Hepatocyte (in vitro differentiated cells): ENCODE measurements around the gene TMEM100. TPM values are rescaled to one million over a fixed set of nuclear protein-coding genes. Genes with fewer than 3 reads are reported as not detected.

Experiments
- DNase-seq: peaks from one replicate; pipeline ENCODE4 v3.0.0-alpha.2; 2016; ENCODE audit warnings: low spot score
- H2AFZ ChIP-seq: fragments of 200-600 bp; sonication (generic); 2 replicates; pipeline ENCODE4 v1.6.0; 2016; ENCODE audit warnings: antibody characterized with exemption, mild to moderate bottlenecking
- H3K27ac ChIP-seq: fragments of 200-600 bp; sonication (generic); 2 replicates; pipeline ENCODE4 v1.5.1; 2016; ENCODE audit warnings: mild to moderate bottlenecking
- H3K27me3 ChIP-seq: fragments of 200-600 bp; sonication (generic); 2 replicates; pipeline ENCODE4 v1.6.1; 2016
- H3K36me3 ChIP-seq: fragments of 200-600 bp; sonication (generic); replicated peaks from 2 replicates; pipeline ENCODE4 v1.5.1; 2016; ENCODE audit warnings: low read depth; ENCODE audit not compliant: insufficient read depth
- H3K4me1 ChIP-seq: fragments of 200-600 bp; sonication (generic); 2 replicates; pipeline ENCODE4 v1.5.1; 2016; ENCODE audit warnings: mild to moderate bottlenecking, moderate library complexity; ENCODE audit not compliant: insufficient read depth
- H3K4me2 ChIP-seq: fragments of 200-600 bp; sonication (generic); 2 replicates; pipeline ENCODE4 v1.6.0; 2016
- H3K4me3 ChIP-seq: fragments of 200-600 bp; sonication (generic); 2 replicates; pipeline ENCODE4 v1.5.1; 2016; ENCODE audit warnings: mild to moderate bottlenecking
- H3K79me2 ChIP-seq: fragments of 200-600 bp; sonication (generic); 2 replicates; pipeline ENCODE4 v1.6.0; 2017; ENCODE audit warnings: mild to moderate bottlenecking
- H3K9me2 ChIP-seq: fragments of 200-600 bp; sonication (generic); replicated peaks from 2 replicates; pipeline ENCODE4 v1.6.0; 2017; ENCODE audit warnings: mild to moderate bottlenecking; ENCODE audit not compliant: insufficient read depth
- H3K9me3 ChIP-seq: fragments of 200-600 bp; sonication (generic); 2 replicates; pipeline ENCODE4 v1.5.1; 2016; ENCODE audit warnings: low read depth, mild to moderate bottlenecking
- H4K20me1 ChIP-seq: fragments of 200-600 bp; sonication (generic); 2 replicates; pipeline ENCODE4 v1.6.0; 2016; ENCODE audit warnings: mild to moderate bottlenecking; ENCODE audit not compliant: insufficient read depth, poor library complexity, severe bottlenecking
- EZH2 ChIP-seq: fragments of 200-600 bp; sonication (generic); IDR thresholded peaks from 2 replicates; pipeline ENCODE4 v1.6.1; 2016; ENCODE audit warnings: antibody characterized with exemption, mild to moderate bottlenecking, borderline replicate concordance
- EZH2phosphoT487 ChIP-seq: fragments of 200-600 bp; sonication (generic); IDR thresholded peaks from one replicate; pipeline ENCODE4 v1.6.1; 2018; ENCODE audit warnings: antibody characterized with exemption, mild to moderate bottlenecking, low read depth, moderate library complexity; ENCODE audit not compliant: unreplicated experiment, severe bottlenecking
- WGBS: methylation state at CpG from one replicate; pipeline ENCODE4 v1.1.6; 2016; ENCODE audit warnings: low lambda C conversion rate; ENCODE audit errors: missing lambda C conversion rate; 5-methylcytosine and 5-hydroxymethylcytosine counted together
- polyA plus RNA-seq: library from polyadenylated mRNA; unstranded; fragments of >200 nt; fragmentation: Nextera tagmentation; extraction: Ambion mirVana; gene quantifications from 2 replicates; pipeline ENCODE4 v1.2.1, GENCODE V29; 2016
- total RNA-seq: library from RNA; depleted of rRNA; stranded (reverse); fragments of >200 nt; gene quantifications from 2 replicates; pipeline ENCODE4 v1.2.3, GENCODE V29; 2014
- TF ChIP-seq, protein P1 (sequence below): fragments of 200-600 bp; sonication (generic); IDR thresholded peaks from 2 replicates; pipeline ENCODE4 v1.5.1; 2016; ENCODE audit warnings: antibody characterized with exemption, mild to moderate bottlenecking; ENCODE audit not compliant: poor library complexity

TMEM100 gene
- total and polyA plus RNA-seq, 2 experiments from 2014 or later, result 9.3 to 18.5 TPM

DNA sequence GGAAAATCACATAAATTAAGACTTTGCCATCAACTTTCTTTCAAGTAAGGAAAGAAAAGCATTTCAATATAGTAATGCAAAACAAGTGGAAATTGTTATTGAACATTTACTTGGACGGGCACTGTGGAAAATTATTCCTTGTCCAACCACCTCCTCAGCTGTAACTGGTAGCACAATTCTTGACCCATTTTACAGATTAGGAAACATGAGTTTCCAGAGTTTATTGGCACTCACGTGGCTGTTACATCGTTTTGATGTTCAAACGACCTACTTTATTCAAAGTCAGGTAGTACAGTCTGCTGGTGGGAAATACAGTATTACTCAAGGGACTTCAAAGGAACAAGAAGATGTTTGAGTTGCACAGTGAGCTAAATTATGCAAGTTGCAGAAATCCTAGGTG lies 27.3 kb upstream of the TMEM100 start:
- TF ChIP-seq, protein P1, sequence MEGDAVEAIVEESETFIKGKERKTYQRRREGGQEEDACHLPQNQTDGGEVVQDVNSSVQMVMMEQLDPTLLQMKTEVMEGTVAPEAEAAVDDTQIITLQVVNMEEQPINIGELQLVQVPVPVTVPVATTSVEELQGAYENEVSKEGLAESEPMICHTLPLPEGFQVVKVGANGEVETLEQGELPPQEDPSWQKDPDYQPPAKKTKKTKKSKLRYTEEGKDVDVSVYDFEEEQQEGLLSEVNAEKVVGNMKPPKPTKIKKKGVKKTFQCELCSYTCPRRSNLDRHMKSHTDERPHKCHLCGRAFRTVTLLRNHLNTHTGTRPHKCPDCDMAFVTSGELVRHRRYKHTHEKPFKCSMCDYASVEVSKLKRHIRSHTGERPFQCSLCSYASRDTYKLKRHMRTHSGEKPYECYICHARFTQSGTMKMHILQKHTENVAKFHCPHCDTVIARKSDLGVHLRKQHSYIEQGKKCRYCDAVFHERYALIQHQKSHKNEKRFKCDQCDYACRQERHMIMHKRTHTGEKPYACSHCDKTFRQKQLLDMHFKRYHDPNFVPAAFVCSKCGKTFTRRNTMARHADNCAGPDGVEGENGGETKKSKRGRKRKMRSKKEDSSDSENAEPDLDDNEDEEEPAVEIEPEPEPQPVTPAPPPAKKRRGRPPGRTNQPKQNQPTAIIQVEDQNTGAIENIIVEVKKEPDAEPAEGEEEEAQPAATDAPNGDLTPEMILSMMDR, result no peak
- TF ChIP-seq EZH2phosphoT487 (no peak), EZH2 (no peak)
- Histone ChIP-seq H3K79me2 (peaks cover 35% of the 10 kb centered on the region), H3K4me2 (no peak overlapping the region), H3K4me3 (no peak overlapping the region), H4K20me1 (no peaks in the 10 kb centered on the region), H3K9me2 (no peaks in the 10 kb centered on the region), H3K27ac (no peak overlapping the region), H3K36me3 (no peaks in the 10 kb centered on the region), H3K27me3 (no peaks in the 10 kb centered on the region), H3K9me3 (no peaks in the 10 kb centered on the region), H2AFZ (no peak overlapping the region), H3K4me1 (peaks cover 7% of the 10 kb centered on the region)
- DNase-seq, result no peak
- 90% methylated on average over 4 of the region's 4 CpGs for WGBS

DNA sequence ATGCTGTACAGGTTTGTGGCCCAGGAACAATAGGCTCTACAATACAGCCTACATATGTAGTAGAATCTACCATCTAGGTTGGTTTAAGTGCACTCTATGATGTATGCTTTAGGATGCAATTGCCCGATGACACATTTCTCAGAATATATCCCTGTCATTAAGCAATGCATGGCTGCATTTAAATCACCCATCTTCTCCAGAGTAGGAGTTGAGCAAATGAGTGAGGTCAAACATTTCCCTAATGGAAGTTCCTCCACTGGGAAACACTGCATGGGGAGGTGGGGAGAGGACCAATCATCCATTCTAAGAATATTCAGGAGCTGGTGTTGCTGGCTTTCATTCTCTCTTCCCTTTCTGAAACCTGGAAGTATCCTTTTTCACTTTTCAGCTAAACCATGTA lies 26.2 kb upstream of the TMEM100 start:
- Histone ChIP-seq H3K4me1 (peaks cover 7% of the 10 kb centered on the region), H3K36me3 (no peaks in the 10 kb centered on the region), H3K9me3 (no peaks in the 10 kb centered on the region), H3K4me3 (no peak overlapping the region), H2AFZ (no peak overlapping the region), H4K20me1 (no peaks in the 10 kb centered on the region), H3K79me2 (peaks cover 23% of the 10 kb centered on the region), H3K9me2 (no peaks in the 10 kb centered on the region), H3K27me3 (no peaks in the 10 kb centered on the region), H3K4me2 (no peak overlapping the region), H3K27ac (no peak overlapping the region)
- no peak for DNase-seq
- 96% methylated on average over 1 of the region's 1 CpG for WGBS
- TF ChIP-seq EZH2phosphoT487 (no peak), EZH2 (no peak)
- TF ChIP-seq, protein P1, result no peak

GRCh38 chr17:55747209-55747608 lies 24.5 kb upstream of the TMEM100 start:
- Histone ChIP-seq H3K4me2 (no peak overlapping the region), H3K9me3 (no peaks in the 10 kb centered on the region), H3K4me3 (no peak overlapping the region), H4K20me1 (no peaks in the 10 kb centered on the region), H3K4me1 (peaks cover 6% of the 10 kb centered on the region), H3K9me2 (no peaks in the 10 kb centered on the region), H3K36me3 (no peaks in the 10 kb centered on the region), H3K79me2 (peaks cover 7% of the 10 kb centered on the region), H2AFZ (no peak overlapping the region), H3K27ac (no peak overlapping the region), H3K27me3 (no peaks in the 10 kb centered on the region)
- WGBS, result 62% methylated on average over 3 of the region's 3 CpGs
- DNase-seq, result no peak
- TF ChIP-seq, protein P1, result no peak
- TF ChIP-seq EZH2 (no peak), EZH2phosphoT487 (no peak)

DNA sequence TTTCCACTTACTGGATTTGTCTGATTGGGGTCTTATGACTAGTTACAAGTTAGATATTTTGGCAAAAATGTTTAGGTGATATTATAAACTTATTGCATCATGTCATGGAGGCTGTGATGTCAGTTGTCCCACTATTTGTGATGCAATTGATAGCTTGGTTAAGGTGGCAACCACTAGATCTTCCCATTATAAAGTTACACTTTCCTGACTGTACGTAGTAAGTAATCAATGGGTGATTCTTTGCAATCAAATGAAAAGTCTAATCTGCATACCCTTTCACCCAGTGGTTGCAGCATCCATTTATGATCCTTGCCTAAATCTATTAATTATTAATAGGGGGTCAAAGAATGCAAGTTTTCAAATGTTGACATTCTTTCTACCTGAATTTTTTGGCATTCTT lies 23.8 kb upstream of the TMEM100 start:
- no peaks in the 10 kb centered on the region for H4K20me1 ChIP-seq
- no peak overlapping the region for H3K27ac ChIP-seq
- no peak overlapping the region for H2AFZ ChIP-seq
- H3K4me1 ChIP-seq, result no peaks in the 10 kb centered on the region
- no peaks in the 10 kb centered on the region for H3K79me2 ChIP-seq
- TF ChIP-seq, protein P1, result no peak
- no peak for TF ChIP-seq EZH2phosphoT487
- TF ChIP-seq EZH2, result no peak
- no peak overlapping the region for H3K4me2 ChIP-seq
- no peaks in the 10 kb centered on the region for H3K9me2 ChIP-seq
- H3K36me3 ChIP-seq, result no peaks in the 10 kb centered on the region
- DNase-seq, result no peak
- 78% methylated on average over 1 of the region's 1 CpG for WGBS
- no peaks in the 10 kb centered on the region for H3K9me3 ChIP-seq
- no peaks in the 10 kb centered on the region for H3K27me3 ChIP-seq
- no peak overlapping the region for H3K4me3 ChIP-seq
